Ishikawa (cell line): ENCODE data around the gene HPDL.

ENCODE experiments used
- CEBPB ChIP-seq: IDR thresholded peaks from 2 replicates; pipeline ENCODE4 v1.6.1; 2012
- CREB1 ChIP-seq: IDR thresholded peaks from 2 replicates; pipeline ENCODE4 v1.6.1; 2012; ENCODE audit warnings: low read depth
- EGR1 ChIP-seq: IDR thresholded peaks from 2 replicates; pipeline ENCODE4 v1.6.1; 2012
- EP300 ChIP-seq: IDR thresholded peaks from 2 replicates; pipeline ENCODE4 v1.6.1; 2012; ENCODE audit warnings: borderline replicate concordance
- FOXM1 ChIP-seq: IDR thresholded peaks from 2 replicates; pipeline ENCODE4 v1.6.1; 2012; ENCODE audit warnings: low read depth, borderline replicate concordance
- NFIC ChIP-seq: IDR thresholded peaks from 2 replicates; pipeline ENCODE4 v1.6.1; 2012
- RAD21 ChIP-seq: IDR thresholded peaks from 2 replicates; pipeline ENCODE4 v1.6.1; 2012; ENCODE audit warnings: low read depth
- TAF1 ChIP-seq: IDR thresholded peaks from 2 replicates; pipeline ENCODE4 v1.6.1; 2012; ENCODE audit warnings: low read depth, mild to moderate bottlenecking
- TCF12 ChIP-seq: IDR thresholded peaks from 2 replicates; pipeline ENCODE4 v1.6.1; 2012; ENCODE audit warnings: low read depth
- TEAD4 ChIP-seq: IDR thresholded peaks from 2 replicates; pipeline ENCODE4 v1.6.1; 2012
- USF1 ChIP-seq: IDR thresholded peaks from 2 replicates; pipeline ENCODE4 v1.6.1; 2012
- YY1 ChIP-seq: IDR thresholded peaks from 2 replicates; pipeline ENCODE4 v1.6.1; 2012; ENCODE audit warnings: low read depth
- ZBTB7A ChIP-seq: IDR thresholded peaks from 2 replicates; pipeline ENCODE4 v1.6.1; 2012; ENCODE audit warnings: low read depth
- TF ChIP-seq, protein P1 (sequence below): IDR thresholded peaks from 2 replicates; pipeline ENCODE4 v1.6.1; 2012; ENCODE audit warnings: low read depth, mild to moderate bottlenecking
- TF ChIP-seq, protein P2 (sequence below): IDR thresholded peaks from 2 replicates; pipeline ENCODE4 v1.6.1; 2012

Gene HPDL

DNA sequence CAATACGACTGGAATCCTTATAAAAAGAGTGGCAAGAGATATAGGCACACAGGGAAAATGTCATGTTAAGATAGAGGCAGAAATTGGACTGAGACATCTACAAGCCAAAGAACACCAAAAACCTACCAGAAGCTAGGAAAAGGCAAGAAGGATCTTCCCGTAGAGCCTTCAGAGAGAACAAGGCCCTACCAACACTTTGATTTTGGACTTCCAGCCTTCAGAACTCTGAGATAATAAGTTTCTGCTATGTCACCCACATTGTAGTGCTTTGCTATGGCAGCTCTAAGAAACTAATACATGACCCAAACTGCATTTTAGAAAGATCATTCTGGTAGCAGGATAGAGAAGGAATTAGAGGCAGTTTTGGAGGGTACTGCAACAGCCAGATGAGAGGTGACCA, 37.6 kb downstream of the HPDL start:
- TF ChIP-seq CEBPB (no peak), EP300 (no peak), NFIC (no peak), TEAD4 (no peak)
- TF ChIP-seq, protein P1, sequence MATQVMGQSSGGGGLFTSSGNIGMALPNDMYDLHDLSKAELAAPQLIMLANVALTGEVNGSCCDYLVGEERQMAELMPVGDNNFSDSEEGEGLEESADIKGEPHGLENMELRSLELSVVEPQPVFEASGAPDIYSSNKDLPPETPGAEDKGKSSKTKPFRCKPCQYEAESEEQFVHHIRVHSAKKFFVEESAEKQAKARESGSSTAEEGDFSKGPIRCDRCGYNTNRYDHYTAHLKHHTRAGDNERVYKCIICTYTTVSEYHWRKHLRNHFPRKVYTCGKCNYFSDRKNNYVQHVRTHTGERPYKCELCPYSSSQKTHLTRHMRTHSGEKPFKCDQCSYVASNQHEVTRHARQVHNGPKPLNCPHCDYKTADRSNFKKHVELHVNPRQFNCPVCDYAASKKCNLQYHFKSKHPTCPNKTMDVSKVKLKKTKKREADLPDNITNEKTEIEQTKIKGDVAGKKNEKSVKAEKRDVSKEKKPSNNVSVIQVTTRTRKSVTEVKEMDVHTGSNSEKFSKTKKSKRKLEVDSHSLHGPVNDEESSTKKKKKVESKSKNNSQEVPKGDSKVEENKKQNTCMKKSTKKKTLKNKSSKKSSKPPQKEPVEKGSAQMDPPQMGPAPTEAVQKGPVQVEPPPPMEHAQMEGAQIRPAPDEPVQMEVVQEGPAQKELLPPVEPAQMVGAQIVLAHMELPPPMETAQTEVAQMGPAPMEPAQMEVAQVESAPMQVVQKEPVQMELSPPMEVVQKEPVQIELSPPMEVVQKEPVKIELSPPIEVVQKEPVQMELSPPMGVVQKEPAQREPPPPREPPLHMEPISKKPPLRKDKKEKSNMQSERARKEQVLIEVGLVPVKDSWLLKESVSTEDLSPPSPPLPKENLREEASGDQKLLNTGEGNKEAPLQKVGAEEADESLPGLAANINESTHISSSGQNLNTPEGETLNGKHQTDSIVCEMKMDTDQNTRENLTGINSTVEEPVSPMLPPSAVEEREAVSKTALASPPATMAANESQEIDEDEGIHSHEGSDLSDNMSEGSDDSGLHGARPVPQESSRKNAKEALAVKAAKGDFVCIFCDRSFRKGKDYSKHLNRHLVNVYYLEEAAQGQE: no peak

GRCh38 chr1:45365051-45365450, 38.4 kb downstream of the HPDL start:
- no peak for TF ChIP-seq YY1
- no peak for TF ChIP-seq CEBPB
- TF ChIP-seq RAD21: no peak
- TF ChIP-seq, protein P1: no peak
- TF ChIP-seq USF1: no peak
- TF ChIP-seq TCF12: no peak
- TF ChIP-seq EP300: no peak
- no peak for TF ChIP-seq TAF1
- TF ChIP-seq CREB1: no peak
- TF ChIP-seq TEAD4: no peak
- no peak for TF ChIP-seq ZBTB7A
- TF ChIP-seq, protein P2, sequence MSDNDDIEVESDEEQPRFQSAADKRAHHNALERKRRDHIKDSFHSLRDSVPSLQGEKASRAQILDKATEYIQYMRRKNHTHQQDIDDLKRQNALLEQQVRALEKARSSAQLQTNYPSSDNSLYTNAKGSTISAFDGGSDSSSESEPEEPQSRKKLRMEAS: no peak
- TF ChIP-seq NFIC: no peak
- no peak for TF ChIP-seq EGR1
- no peak for TF ChIP-seq FOXM1

DNA sequence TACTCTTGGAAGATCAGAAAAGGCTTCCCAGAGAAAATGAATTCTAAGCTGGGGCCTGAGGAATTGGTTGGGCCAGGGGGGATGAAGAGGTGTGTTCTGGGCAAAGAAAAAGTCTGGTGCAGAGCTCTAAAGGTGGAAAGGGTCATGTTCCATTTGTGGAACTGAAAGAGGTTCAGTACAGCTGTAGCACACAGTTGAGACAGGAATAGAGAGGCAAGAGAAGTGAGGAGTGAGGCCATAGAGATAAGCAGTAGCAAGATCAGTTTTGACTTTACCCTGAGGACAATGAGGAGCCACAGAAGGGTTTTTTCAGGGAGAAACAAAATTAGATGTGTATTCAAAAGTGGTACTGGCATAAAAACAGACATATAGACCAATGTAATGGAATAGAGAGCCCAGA, 43.9 kb downstream of the HPDL start:
- TF ChIP-seq CREB1 (no peak), RAD21 (no peak), ZBTB7A (no peak), FOXM1 (no peak), CEBPB (no peak), YY1 (no peak), TAF1 (no peak), TEAD4 (no peak), EGR1 (no peak), USF1 (no peak), EP300 (no peak), TCF12 (no peak), NFIC (no peak)
- TF ChIP-seq, protein P2: no peak
- TF ChIP-seq, protein P1: no peak

GRCh38 chr1:45373573-45373972, 46.9 kb downstream of the HPDL start:
- TF ChIP-seq TAF1 (no peak), TEAD4 (no peak), FOXM1 (no peak), TCF12 (no peak), NFIC (no peak), USF1 (no peak), RAD21 (no peak), ZBTB7A (no peak), EP300 (no peak), EGR1 (no peak), CEBPB (no peak), YY1 (no peak), CREB1 (no peak)
- TF ChIP-seq, protein P1: no peak
- TF ChIP-seq, protein P2: no peak
